ENCODE data around the gene ZNF317. TPM values are rescaled to one million over a fixed set of nuclear protein-coding genes. Genes with fewer than 3 reads are reported as not detected.
A peak's percentile ranks its signal among the peaks of the same experiment; 100 is the strongest.

The ZNF317 gene
- total RNA-seq, 1 donor from 2014 or later = 11.6 TPM

- Histone ChIP-seq H3K4me3 (ENCODE audit: low read depth, low read length) (no peak overlapping the region), H3K36me3 (ENCODE audit: control insufficient read depth, insufficient read depth, low read length) (no peaks in the 10 kb centered on the region), H3K27me3 (ENCODE audit: control insufficient read depth, insufficient read depth, low read length) (no peaks in the 10 kb centered on the region)
- FAIRE-seq (no peak), DNase-seq (ENCODE audit: low read depth) (peak; percentile 36)
- peak; percentile 87 for TF ChIP-seq CTCF (IDR thresholded peaks at IDR 0.05; ENCODE audit: insufficient read depth, low read length, severe bottlenecking)
Observed at GRCh38 chr19:9205501-9206113, 65.4 kb downstream of the ZNF317 start.

Other genes starting within 250 kb of the ZNF317 start
- gene MUC16, start 130.0 kb upstream of the ZNF317 start, total RNA-seq = 0.26 TPM in 2 replicates
- gene OR1M1, start 53.3 kb upstream of the ZNF317 start, total RNA-seq = not detected in 2 replicates
- gene OR7G2, start 32.9 kb upstream of the ZNF317 start, total RNA-seq = not detected in 2 replicates
- gene OR7G1, start 24.6 kb upstream of the ZNF317 start, total RNA-seq = not detected in 2 replicates
- not detected in 2 replicates for gene OR7G3, start 13.4 kb upstream of the ZNF317 start, total RNA-seq
- not detected in 2 replicates for gene OR7D2, start 38.6 kb downstream of the ZNF317 start, total RNA-seq
- not detected in 2 replicates for gene OR7D4, start 79.2 kb downstream of the ZNF317 start, total RNA-seq
- not detected in 2 replicates for gene OR7E24, start 110.5 kb downstream of the ZNF317 start, total RNA-seq
- 8.8 and 11.6 TPM in 2 replicates for gene ZNF699, start 169.4 kb downstream of the ZNF317 start, total RNA-seq
- 10.8 and 12.1 TPM in 2 replicates for gene ZNF559, start 183.8 kb downstream of the ZNF317 start, total RNA-seq
- gene ZNF177, start 222.6 kb downstream of the ZNF317 start, total RNA-seq = 0.79 and 1.2 TPM in 2 replicates

Data from bronchial epithelial cell (primary cell).